GM12878 (cell line): Measurements from ENCODE around the gene CXorf65. TPM values are rescaled to one million over a fixed set of nuclear protein-coding genes. Genes with fewer than 3 reads are reported as not detected.

Experiments used
- ATAC-seq: fragments of 200-7000 bp; cut with Tn5 transposase; 3 replicates; pipeline ENCODE4 v1.9.1; 2020; ENCODE audit warnings: mild to moderate bottlenecking, moderate library complexity
- BruUV-seq: library from RNA; stranded (reverse); fragments of 400-500 nt; replicated peaks from 2 replicates; lab custom pipeline; 2021; lab: Mats Ljungman, UMichigan
- CTCF ChIA-PET: fragments of 300-600 bp; sonication (Branson Sonifier 250); formaldehyde crosslinking; extraction: SDS; loops from one replicate; lab custom pipeline; 2021; ENCODE audit warnings: inconsistent platforms; lab: Yijun Ruan, JAX
- POLR2A ChIA-PET: fragments of 350-600 bp; formaldehyde crosslinking; extraction: SDS; loops from one replicate; lab custom pipeline; 2021; ENCODE audit warnings: inconsistent platforms; lab: Charles Lee
- RAD21 ChIA-PET: fragments of 300-600 bp; sonication (Branson Sonifier 250); formaldehyde crosslinking; loops from one replicate; lab custom pipeline; 2023; ENCODE audit warnings: antibody characterized with exemption; ENCODE audit not compliant: unreplicated experiment; lab: Charles Lee
- SMC1A ChIA-PET: fragments of 300-600 bp; sonication (Branson Sonifier 250); formaldehyde crosslinking; loops from one replicate; lab custom pipeline; 2023; ENCODE audit not compliant: unreplicated experiment, uncharacterized antibody; lab: Charles Lee
- DNase-seq: peaks from one replicate; pipeline ENCODE4 v3.0.0-alpha.2; 2011; ENCODE audit warnings: low read depth, low spot score
- FAIRE-seq: peaks from 3 replicates; lab custom pipeline; 2011; peaks lifted over from hg19 to GRCh38; lab: Jason Lieb, UNC
- H2AFZ ChIP-seq: 2 replicates; pipeline ENCODE4 v1.6.0; 2011; ENCODE audit warnings: low read depth, low read length, control low read depth; ENCODE audit not compliant: control insufficient read depth
- H3K27ac ChIP-seq: 2 replicates; pipeline ENCODE4 v1.5.1; 2011; ENCODE audit warnings: control low read depth; ENCODE audit not compliant: control insufficient read depth, insufficient read depth
- H3K27me3 ChIP-seq, 2 experiments: replicated peaks in 1 of 2; 2 replicates each; pipeline versions ENCODE4 v1.6.0 to v1.6.1; 2011; ENCODE audit warnings: low read length in 1 of 2; ENCODE audit not compliant: control insufficient read depth in 2 of 2, insufficient read depth in 2 of 2
- H3K36me3 ChIP-seq, 2 experiments: 2 replicates each; pipeline ENCODE4 v1.5.1; 2011; ENCODE audit warnings: low read length in 1 of 2; ENCODE audit not compliant: control insufficient read depth in 2 of 2, insufficient read depth in 2 of 2
- H3K4me1 ChIP-seq: 2 replicates; pipeline ENCODE4 v1.6.1; 2011; ENCODE audit warnings: mild to moderate bottlenecking, low read length, moderate library complexity, mixed read lengths; ENCODE audit not compliant: control insufficient read depth, insufficient read depth
- H3K4me2 ChIP-seq: 2 replicates; pipeline ENCODE4 v1.6.0; 2011; ENCODE audit warnings: control low read depth; ENCODE audit not compliant: control insufficient read depth, insufficient read depth
- H3K4me3 ChIP-seq: fragments of 200-600 bp; sonication (generic); 2 replicates; pipeline ENCODE4 v1.5.1; 2016
- H3K79me2 ChIP-seq: 2 replicates; pipeline ENCODE4 v1.6.0; 2011; ENCODE audit warnings: low read length; ENCODE audit not compliant: control insufficient read depth, insufficient read depth
- H3K9ac ChIP-seq: 2 replicates; pipeline ENCODE4 v1.8.0; 2011; ENCODE audit warnings: low read length, control low read depth, mixed read lengths; ENCODE audit not compliant: control insufficient read depth, insufficient read depth
- H3K9me3 ChIP-seq: replicated peaks from 3 replicates; pipeline ENCODE4 v1.5.1; 2011; ENCODE audit warnings: mild to moderate bottlenecking, low read length; ENCODE audit not compliant: control insufficient read depth, insufficient read depth
- H4K20me1 ChIP-seq: 2 replicates; pipeline ENCODE4 v1.6.0; 2011; ENCODE audit not compliant: control insufficient read depth, insufficient read depth
- MTA3 ChIP-seq: IDR thresholded peaks from 2 replicates; pipeline ENCODE4 v1.6.1; 2012; ENCODE audit warnings: low read length, inconsistent platforms, borderline replicate concordance
- MXI1 ChIP-seq: fragments of 150-350 bp; IDR thresholded peaks from 2 replicates; pipeline ENCODE4 v1.6.1; 2011; ENCODE audit warnings: low read depth, mild to moderate bottlenecking, inconsistent platforms, low read length, improper control_type of control experiment
- POLR2A ChIP-seq: IDR thresholded peaks from 2 replicates; pipeline ENCODE4 v1.6.1; 2011; ENCODE audit warnings: low read depth, mild to moderate bottlenecking, low read length
- POLR2AphosphoS5 ChIP-seq: IDR thresholded peaks from 2 replicates; pipeline ENCODE4 v1.6.1; 2011; ENCODE audit warnings: mild to moderate bottlenecking, low read length, inconsistent platforms
- RBBP5 ChIP-seq: fragments of 200-600 bp; sonication (generic); conservative IDR thresholded peaks from 2 replicates; pipeline ENCODE4 v1.6.1; 2016
- REST ChIP-seq: IDR thresholded peaks from 2 replicates; pipeline ENCODE4 v1.6.1; 2012; ENCODE audit warnings: mild to moderate bottlenecking, low read depth, low read length
- TCF7 ChIP-seq: IDR thresholded peaks from 2 replicates; pipeline ENCODE4 v1.6.1; 2014; ENCODE audit warnings: antibody characterized with exemption, borderline replicate concordance
- YBX1 ChIP-seq: fragments of 450-650 bp; IDR thresholded peaks from 2 replicates; pipeline ENCODE4 v1.6.1; 2016; ENCODE audit warnings: antibody characterized with exemption
- ZBED1 ChIP-seq: IDR thresholded peaks from 2 replicates; pipeline ENCODE4 v1.6.1; 2016; ENCODE audit warnings: borderline replicate concordance
- WGBS: methylation state at CpG from one replicate; pipeline ENCODE4 v1.1.6; 2016; ENCODE audit warnings: low lambda C conversion rate; ENCODE audit not compliant: insufficient replicate concordance, insufficient coverage; ENCODE audit errors: missing lambda C conversion rate; 5-methylcytosine and 5-hydroxymethylcytosine counted together
- in situ Hi-C: fragments of 300-500 bp; cut with MboI; formaldehyde crosslinking; loops from 9 replicates; pipeline ENCODE4 v1.14.3; 2018; ENCODE audit warnings: mixed read lengths
- intact Hi-C: fragments of 100-400 bp; cut with micrococcal nuclease; formaldehyde crosslinking; loops from one replicate; pipeline ENCODE4 v1.14.2; 2022; ENCODE audit not compliant: unreplicated experiment
- polyA plus RNA-seq, 11 experiments: library from polyadenylated mRNA; depleted of rRNA in 4 of 11; unstranded in 6 of 11; stranded (reverse) in 5 of 11; fragments of >200 nt; fragmentation: Nextera tagmentation in 4 of 11; fragmentation: Illumina TruSeq in 1 of 11; extraction: Ambion mirVana in 4 of 11; extraction: Trizol in 1 of 11; gene quantifications; 1 replicate in 1 of 11; 2 replicates in 10 of 11; pipeline versions ENCODE4 v1.2.1 to v1.2.3, GENCODE V29; 2011 to 2016; ENCODE audit warnings: inconsistent platforms in 2 of 11, missing spikeins in 2 of 11, low read depth in 1 of 11
- total RNA-seq, 4 experiments: library from RNA; depleted of rRNA in 3 of 4; stranded (reverse); fragments of >200 nt in 3 of 4; fragmentation: Illumina TruSeq in 1 of 4; extraction: Trizol in 1 of 4; gene quantifications; 2 replicates each; pipeline versions ENCODE4 v1.2.1 to v1.2.3, GENCODE V29; 2013 to 2021

Gene CXorf65
- total and polyA plus RNA-seq, 10 of the 15 experiments (the other 5 are each of a cell fraction or from before 2014, with no cell fraction given), result 0.82 to 4.8 (median 2.3) TPM

- FAIRE-seq, result no peak
- BruUV-seq, result no TSS peak
- ChIA-PET CTCF (no interaction called here), POLR2A (interaction anchor here (0.6 kb wide), 1 partner anchor 14 kb away, joined by 4 read pairs; no protein-coding TSS in a partner anchor), RAD21 (no interaction called here), SMC1A (no interaction called here)
- no peaks in the 10 kb centered on the region for H3K36me3 ChIP-seq
- no peaks in the 10 kb centered on the region for H3K27me3 ChIP-seq
- no peak for TF ChIP-seq YBX1
- in situ Hi-C loops, result no loop called here
- no peak overlapping the region for H2AFZ ChIP-seq
- no peak overlapping the region for H3K4me2 ChIP-seq
- no peak overlapping the region for H3K4me3 ChIP-seq
- H3K27ac ChIP-seq, result no peak overlapping the region
- H3K9ac ChIP-seq, result no peak overlapping the region
- H3K9me3 ChIP-seq, result no peaks in the 10 kb centered on the region
- H3K4me1 ChIP-seq, result no peaks in the 10 kb centered on the region; the same call in 1 of the 2 replicates
- H4K20me1 ChIP-seq, result no peaks in the 10 kb centered on the region
- DNase-seq, result no peak
- intact Hi-C loops, result no loop called here
- WGBS, result 34% methylated on average over 8 of the region's 8 CpGs
- H3K79me2 ChIP-seq, result no peaks in the 10 kb centered on the region
- no peak for ATAC-seq
Observed at GRCh38 chrX:71148278-71148663, 41.7 kb upstream of the CXorf65 start.

- POLR2A ChIA-PET, result interaction anchor here (0.6 kb wide), 1 partner anchor 13 kb away, joined by 4 read pairs; no protein-coding TSS in a partner anchor
- no peak for ATAC-seq
- in situ Hi-C loops (no loop called here), intact Hi-C loops (no loop called here)
- DNase-seq, result no peak
- SMC1A ChIA-PET, result no interaction called here
- Histone ChIP-seq H3K27me3 (no peaks in the 10 kb centered on the region), H4K20me1 (no peaks in the 10 kb centered on the region), H3K4me2 (no peak overlapping the region), H3K36me3 (no peaks in the 10 kb centered on the region), H3K9me3 (no peaks in the 10 kb centered on the region), H3K79me2 (no peaks in the 10 kb centered on the region), H3K9ac (no peak overlapping the region), H3K4me1 (no peaks in the 10 kb centered on the region; the same call in 1 of the 2 replicates), H2AFZ (no peak overlapping the region), H3K27ac (no peak overlapping the region), H3K4me3 (no peak overlapping the region)
- FAIRE-seq, result no peak
- CTCF ChIA-PET, result no interaction called here
- RAD21 ChIA-PET, result no interaction called here
- 66% methylated on average over 22 of the region's 28 CpGs for whole genome bisulfite sequencing
- BruUV-seq, result no TSS peak
- no peak for TF ChIP-seq TCF7
- no peak for TF ChIP-seq POLR2AphosphoS5
- no peak for TF ChIP-seq MXI1
- no peak for TF ChIP-seq MTA3
- TF ChIP-seq POLR2A, result 0 out of 2 replicates have a peak, but pooled peaks have one; percentile 36
- TF ChIP-seq REST, result no peak
- no peak for TF ChIP-seq ZBED1
- TF ChIP-seq RBBP5, result no peak
Observed at GRCh38 chrX:71147496-71148277, 41.1 kb upstream of the CXorf65 start.
